GM12892 (cell line): Measurements from ENCODE around the gene ADAT2.

Experiments
- POLR2A ChIP-seq: IDR thresholded peaks from 2 replicates; pipeline ENCODE4 v1.6.1; 2011; ENCODE audit warnings: low read depth, low read length, control low read depth
- POLR2AphosphoS5 ChIP-seq: IDR thresholded peaks from 2 replicates; pipeline ENCODE4 v1.6.1; 2011; ENCODE audit warnings: low read depth, low read length, control low read depth

DNA sequence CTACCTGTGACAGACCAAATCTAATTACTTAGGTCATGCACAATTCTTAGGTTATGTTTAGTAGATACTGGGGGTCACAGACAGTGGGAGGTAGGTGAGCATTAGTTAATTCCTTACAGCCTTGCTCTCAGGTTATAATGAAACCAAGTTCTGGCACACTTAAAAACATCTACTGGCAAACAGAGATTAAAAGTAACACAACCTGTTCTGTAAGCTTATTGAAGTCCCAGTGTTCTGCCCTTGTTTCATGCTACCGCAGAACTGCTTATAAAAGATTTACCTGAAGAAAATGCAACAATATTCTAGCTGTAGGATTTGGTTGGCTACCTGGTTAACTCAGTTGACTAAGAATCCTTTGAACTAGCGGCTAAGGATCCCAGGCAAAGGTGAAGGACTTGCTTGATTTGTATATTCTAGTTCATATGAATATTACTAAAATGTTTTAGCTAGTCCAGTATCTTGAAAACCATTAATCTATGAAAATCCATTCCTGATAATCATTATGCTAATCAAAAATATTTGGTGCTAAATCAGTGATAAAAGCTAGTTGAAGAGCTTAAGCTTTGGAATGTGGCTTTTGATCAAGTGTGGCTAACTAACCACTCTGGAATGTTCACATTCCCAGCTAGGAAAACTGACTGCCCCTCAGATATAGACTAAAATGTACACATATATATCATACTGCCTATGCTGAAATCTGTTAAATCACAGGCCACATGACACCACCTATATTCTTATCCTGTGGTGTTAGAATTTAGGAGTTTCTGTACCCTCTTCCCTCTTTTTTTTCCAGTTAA lies 7.3 kb upstream of the ADAT2 start:
- no peak for TF ChIP-seq POLR2AphosphoS5
- no peak for TF ChIP-seq POLR2A
